ENCODE measurements around the gene COA3. TPM values are rescaled to one million over a fixed set of nuclear protein-coding genes. Genes with fewer than 3 reads are reported as not detected.
"Not testable (repeated sequence)": the region's sequence is repeated elsewhere in the genome, so short reads cannot be mapped to it uniquely, and the experiment has no call there.

The COA3 gene
- total RNA-seq, 2 experiments from 2014 or later: 42.0 to 42.2 TPM

DNA sequence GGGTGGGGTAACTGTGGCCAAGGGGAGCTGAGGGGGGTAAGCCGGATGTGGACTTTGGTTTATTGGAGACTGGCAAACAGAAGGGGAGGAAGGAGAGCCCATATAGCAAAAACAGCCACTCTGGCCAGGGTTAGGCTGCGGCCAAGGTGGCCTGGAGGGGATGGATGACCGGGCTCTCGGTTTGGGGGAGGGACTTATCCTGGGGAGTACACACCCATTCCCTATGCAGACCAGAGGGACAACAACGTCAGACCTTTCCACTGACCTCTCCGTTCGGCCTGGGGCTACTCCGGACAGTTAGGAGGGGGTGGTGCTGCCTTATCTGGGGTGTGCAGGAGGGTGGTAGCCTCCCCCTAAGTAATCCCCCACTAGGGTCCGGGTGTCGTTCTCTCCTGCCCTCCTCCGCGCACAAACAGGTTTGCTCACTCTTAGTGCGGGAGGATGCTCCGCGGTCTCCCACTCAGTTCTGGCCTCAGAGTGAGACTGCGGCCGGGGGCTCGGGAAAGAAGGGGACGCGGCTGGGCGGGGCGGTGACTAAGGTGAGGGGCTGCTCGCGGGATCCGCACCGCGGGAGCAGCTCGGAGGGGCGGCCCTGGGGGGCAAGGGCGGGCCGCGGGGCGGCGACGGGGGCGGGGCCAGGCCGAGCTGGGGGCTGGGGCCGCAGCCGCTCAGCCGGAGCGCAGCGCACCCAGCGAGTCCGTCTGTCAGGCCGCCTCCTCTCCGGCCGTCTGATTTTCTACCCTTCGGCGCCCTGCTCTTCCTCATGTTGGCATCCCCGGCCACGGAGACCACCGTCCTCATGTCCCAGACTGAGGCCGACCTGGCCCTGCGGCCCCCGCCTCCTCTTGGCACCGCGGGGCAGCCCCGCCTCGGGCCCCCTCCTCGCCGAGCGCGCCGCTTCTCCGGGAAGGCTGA, 18.3 kb downstream of the COA3 start, which contains the start of gene WNK4:
Gene WNK4 (plus strand): TSS at position 675 of the 915 bp plus-strand sequence. CDS start 89 bp downstream, at position 764.
- Mint-ChIP-seq H3K9me3 (no peaks in the 10 kb centered on the region), H3K27me3 (peaks cover 55% of the 10 kb centered on the region), H3K36me3 (peaks cover 19% of the 10 kb centered on the region), H3K4me3 (peak within 1 kb of the TSS; percentile 26), H3K27ac (no peak within 1 kb of the TSS), H3K4me1 (peaks cover 25% of the 10 kb centered on the region)
- peak; percentile 36 for DNase-seq

DNA sequence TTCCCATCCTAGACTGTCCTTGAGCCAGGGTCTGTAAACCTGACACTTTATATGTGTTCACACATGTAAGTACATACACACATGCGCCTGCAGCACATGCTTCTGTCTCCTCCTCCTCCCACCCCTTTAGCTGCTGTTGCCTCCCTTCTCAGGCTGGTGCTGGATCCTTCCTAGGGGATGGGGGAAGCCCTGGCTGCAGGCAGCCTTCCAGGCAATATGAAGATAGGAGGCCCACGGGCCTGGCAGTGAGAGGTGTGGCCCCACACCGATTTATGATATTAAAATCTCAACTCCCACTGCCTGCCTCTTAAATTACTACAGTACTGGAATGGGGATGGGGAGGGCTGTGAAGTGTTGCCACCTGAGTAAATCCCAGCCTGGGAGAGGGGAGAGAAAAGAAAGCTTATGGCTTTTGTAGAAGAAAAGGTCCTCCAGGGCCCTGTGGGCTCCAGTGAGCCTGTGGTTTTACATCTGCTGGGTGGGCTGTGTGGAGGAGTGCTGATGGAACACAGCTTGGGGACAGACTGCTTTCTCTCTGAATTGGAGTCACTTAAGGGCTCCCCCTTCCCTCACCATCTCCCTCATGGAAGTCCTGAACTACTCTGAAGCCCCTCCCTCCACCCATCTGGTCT, 19.1 kb downstream of the COA3 start:
- H3K27ac Mint-ChIP-seq: no peak overlapping the region
- peak overlapping the region; percentile 26 for H3K4me3 Mint-ChIP-seq
- no peaks in the 10 kb centered on the region for H3K9me3 Mint-ChIP-seq
- peaks cover 23% of the 10 kb centered on the region for H3K36me3 Mint-ChIP-seq
- peaks cover 47% of the 10 kb centered on the region for H3K27me3 Mint-ChIP-seq
- no peak for DNase-seq
- H3K4me1 Mint-ChIP-seq: peaks cover 21% of the 10 kb centered on the region

DNA sequence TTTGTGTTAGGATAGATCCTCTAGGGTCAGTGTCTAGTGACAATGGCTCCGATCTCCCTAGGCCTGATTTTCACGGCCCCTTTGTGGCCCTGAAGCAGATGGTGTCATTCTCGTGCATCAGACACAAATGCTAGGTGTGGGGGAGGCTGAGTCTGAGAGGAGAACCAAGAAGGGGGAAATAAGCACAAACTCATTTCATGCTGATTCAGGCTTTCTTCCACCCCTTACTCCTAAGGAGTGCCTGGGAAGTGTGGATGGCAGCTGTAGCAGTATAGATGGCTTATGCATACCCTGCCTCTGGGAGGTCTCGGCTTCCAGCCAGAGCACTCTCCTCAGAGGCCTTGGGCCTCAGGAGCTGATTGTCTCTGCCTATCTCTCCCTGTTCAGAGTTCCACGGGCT, 19.9 kb downstream of the COA3 start:
- no peak overlapping the region for H3K4me3 Mint-ChIP-seq
- H3K9me3 Mint-ChIP-seq: no peaks in the 10 kb centered on the region
- H3K4me1 Mint-ChIP-seq: peaks cover 24% of the 10 kb centered on the region
- no peak for DNase-seq
- H3K27ac Mint-ChIP-seq: no peak overlapping the region
- H3K27me3 Mint-ChIP-seq: peaks cover 39% of the 10 kb centered on the region
- peaks cover 29% of the 10 kb centered on the region for H3K36me3 Mint-ChIP-seq

DNA sequence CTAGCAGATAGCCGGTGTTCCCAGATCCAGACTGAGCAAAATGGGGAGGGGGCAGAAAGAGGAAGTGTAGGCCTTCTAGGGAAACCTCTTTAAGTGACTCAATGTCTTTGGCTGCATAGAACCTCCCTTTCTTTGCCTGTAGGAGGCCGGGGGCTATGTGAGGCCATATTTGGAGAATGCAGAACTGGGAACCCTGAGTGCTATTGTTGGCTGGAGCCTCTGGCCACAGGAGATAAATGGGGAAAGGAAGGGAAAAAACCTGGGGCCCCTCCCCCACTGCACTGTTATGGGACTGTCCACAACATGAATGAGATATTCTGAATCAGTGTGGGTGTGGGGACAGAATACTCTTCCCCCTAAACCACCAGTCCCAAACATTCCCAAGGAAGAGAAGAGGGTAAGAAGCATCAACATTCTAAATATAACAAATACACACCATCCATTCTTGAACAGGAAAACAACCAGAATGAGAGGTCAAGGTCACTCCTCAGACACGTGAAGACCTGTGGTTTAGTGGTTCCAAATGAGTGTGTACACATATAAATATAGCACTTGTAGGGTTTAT, 22.9 kb downstream of the COA3 start:
- H3K27ac Mint-ChIP-seq: no peak overlapping the region
- H3K4me1 Mint-ChIP-seq: peaks cover 21% of the 10 kb centered on the region
- DNase-seq: no peak
- H3K36me3 Mint-ChIP-seq: peaks cover 32% of the 10 kb centered on the region
- H3K9me3 Mint-ChIP-seq: no peaks in the 10 kb centered on the region
- no peak overlapping the region for H3K4me3 Mint-ChIP-seq
- peaks cover 10% of the 10 kb centered on the region for H3K27me3 Mint-ChIP-seq

DNA sequence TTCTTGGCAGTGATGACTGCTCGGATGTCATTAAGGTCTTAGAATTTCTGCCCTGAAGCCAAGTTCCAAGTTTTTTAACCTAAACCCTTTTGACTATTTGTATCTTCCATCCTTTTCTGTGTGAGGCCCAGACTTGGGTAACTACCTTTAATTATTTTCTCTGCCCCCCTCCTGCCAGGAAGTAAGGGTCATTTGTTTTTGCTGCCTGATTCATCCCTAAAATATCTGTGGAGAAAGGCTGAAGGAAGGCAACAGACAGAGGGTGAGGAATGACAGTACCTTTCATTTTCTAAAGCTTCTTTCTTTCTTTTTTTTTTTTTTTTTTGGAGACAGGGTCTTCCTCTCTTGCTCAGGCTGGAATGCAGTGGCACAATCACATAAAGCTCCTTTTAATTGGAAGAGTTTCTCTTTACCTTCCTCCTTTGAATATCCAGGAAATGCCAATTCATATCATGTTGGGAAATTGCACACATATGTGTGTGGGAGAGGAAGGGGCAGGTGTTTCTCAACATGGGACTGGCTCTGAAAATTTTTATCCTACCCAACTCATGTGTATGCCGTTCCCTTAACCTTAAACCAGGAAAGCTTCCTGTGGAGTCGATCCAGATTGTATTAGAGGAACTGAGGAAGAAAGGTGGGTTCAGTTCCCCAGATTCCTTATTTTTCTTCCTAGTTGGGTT, 24.3 kb downstream of the COA3 start:
- DNase-seq: no peak
- H3K27me3 Mint-ChIP-seq: no peaks in the 10 kb centered on the region
- H3K27ac Mint-ChIP-seq: peak overlapping the region; percentile 93
- H3K4me3 Mint-ChIP-seq: peak overlapping the region; percentile 99
- H3K4me1 Mint-ChIP-seq: peaks cover 16% of the 10 kb centered on the region
- peaks cover 25% of the 10 kb centered on the region for H3K36me3 Mint-ChIP-seq
- no peaks in the 10 kb centered on the region for H3K9me3 Mint-ChIP-seq

DNA sequence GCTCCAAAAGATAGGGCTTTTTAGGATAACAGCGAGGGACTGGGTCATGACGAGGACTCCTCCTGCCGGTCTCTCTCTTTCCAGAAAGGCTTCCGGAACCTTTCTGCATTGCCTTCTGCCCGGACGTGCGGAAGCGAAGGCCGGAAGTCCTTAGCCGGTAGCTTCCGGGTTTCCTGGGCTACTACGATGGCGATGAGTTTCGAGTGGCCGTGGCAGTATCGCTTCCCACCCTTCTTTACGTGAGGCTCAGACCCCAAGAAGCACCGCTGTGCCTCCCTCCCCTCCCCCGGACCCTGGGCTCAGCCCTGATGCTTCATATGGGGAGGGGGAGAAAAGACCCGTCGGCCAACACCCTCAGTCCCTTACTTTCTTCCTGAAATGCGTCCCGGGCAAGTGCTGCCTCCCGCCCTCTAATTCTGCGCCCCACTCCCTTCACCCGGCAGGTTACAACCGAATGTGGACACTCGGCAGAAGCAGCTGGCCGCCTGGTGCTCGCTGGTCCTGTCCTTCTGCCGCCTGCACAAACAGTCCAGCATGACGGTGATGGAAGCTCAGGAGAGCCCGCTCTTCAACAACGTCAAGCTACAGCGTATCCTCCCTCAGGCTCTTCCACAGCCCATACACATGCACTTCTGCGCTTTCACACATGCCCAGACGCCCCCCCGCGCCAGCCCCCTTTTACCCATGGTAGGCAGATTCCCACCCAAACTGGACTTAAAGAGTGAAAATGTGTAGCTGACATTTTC, 25.0 kb downstream of the COA3 start, which contains the start of gene VPS25:
Gene VPS25 (plus strand): TSS at position 160 of the 746 bp plus-strand sequence. CDS start 27 bp downstream, at position 187.
- peak within 1 kb of the TSS; percentile 99 for H3K4me3 Mint-ChIP-seq
- H3K27me3 Mint-ChIP-seq: no peaks in the 10 kb centered on the region
- H3K27ac Mint-ChIP-seq: peak within 1 kb of the TSS; percentile 93
- H3K4me1 Mint-ChIP-seq: peaks cover 16% of the 10 kb centered on the region
- peak; percentile 77 for DNase-seq
- H3K9me3 Mint-ChIP-seq: no peaks in the 10 kb centered on the region
- peaks cover 24% of the 10 kb centered on the region for H3K36me3 Mint-ChIP-seq

DNA sequence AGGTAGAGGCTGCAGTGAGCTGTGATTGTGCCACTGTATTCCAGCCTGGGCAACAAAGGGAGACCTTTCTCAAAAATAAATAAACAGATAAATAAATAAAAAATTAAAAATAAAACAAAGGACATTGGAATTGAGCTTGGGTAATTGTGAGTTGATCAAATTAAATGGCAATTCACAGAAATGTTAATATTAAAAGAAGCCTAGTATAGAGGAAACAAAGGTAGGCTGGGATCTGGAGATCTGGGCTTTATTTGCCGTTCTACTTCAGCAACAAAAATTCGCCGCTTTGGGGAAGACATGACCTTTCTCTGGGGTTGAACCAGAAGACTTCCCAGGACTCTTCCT, 25.6 kb downstream of the COA3 start:
- no peak for DNase-seq

DNA sequence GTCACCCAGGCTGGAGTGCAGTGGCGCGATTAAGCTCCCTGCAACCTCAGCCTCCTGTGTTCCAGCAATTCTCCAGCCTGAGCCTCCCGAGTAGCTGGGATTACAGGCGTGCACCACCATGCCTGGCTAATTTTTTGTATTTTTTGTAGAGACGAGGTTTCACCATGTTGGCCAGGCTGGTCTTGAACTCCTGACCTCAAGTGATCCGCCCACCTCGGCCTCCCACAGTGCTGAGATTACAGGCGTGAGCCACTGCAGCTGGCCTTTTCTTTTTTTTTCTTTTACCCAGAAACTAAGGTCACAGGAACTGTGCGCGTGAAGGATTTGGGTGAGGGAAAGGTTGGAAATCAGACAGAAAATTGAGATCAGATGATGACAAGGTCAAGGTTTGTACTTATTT, 28.5 kb downstream of the COA3 start:
- not testable (repeated sequence) for H3K27ac Mint-ChIP-seq, DNase-seq, H3K9me3 Mint-ChIP-seq, H3K4me3 Mint-ChIP-seq
- Mint-ChIP-seq H3K4me1 (peaks cover 16% of the 10 kb centered on the region), H3K36me3 (peaks cover 11% of the 10 kb centered on the region), H3K27me3 (peaks cover 11% of the 10 kb centered on the region)

More for the DNA sequence above, 25.6 kb downstream of the COA3 start:
- Mint-ChIP-seq H3K4me3 (peak overlapping the region; percentile 99), H3K27me3 (no peaks in the 10 kb centered on the region), H3K9me3 (no peaks in the 10 kb centered on the region), H3K36me3 (peaks cover 24% of the 10 kb centered on the region), H3K27ac (peak overlapping the region; percentile 93), H3K4me1 (peaks cover 16% of the 10 kb centered on the region)

DNA sequence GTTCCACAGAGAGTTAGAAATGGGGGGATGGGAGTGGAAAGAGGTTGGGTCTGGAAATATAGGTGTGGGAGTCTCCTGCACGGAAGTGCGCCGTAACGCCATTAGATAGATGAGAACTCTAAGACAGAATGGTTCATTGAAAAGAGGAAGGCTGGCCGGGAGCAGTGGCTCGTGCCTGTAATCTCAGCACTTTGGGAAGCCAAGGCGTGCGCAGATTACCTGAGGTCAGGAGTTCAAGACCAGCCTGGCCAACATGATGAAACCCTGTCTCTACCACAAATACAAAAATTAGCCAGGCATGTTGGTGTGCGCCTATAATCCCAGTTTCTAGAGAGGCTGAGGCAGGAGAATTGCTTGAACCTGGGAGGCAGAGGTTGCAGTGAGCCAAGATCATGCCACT, 30.5 kb downstream of the COA3 start:
- H3K9me3 Mint-ChIP-seq, H3K27ac Mint-ChIP-seq, H3K4me3 Mint-ChIP-seq, DNase-seq, H3K36me3 Mint-ChIP-seq, H3K4me1 Mint-ChIP-seq: not testable (repeated sequence)
- peaks cover 24% of the 10 kb centered on the region for H3K27me3 Mint-ChIP-seq

DNA sequence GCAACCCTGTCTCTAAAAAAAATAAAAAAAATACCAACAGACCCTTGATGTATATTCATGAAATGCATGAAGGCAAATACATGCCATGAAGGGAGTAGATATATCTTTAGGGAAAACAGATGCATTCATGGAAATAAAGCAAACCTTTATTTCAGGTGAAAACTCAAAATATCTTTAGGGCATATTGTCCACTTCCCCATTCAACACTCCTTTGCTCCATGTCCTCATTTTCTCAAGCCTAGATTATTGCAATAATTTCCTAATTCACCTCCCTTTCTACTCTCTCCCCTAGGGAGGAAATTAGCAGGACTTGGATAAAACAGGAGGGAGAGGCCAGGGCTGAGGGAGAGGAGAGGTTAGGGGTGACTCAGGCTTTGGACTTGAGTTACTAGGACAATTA, 31.0 kb downstream of the COA3 start:
- DNase-seq: no peak
- peaks cover 5% of the 10 kb centered on the region for H3K4me1 Mint-ChIP-seq
- H3K27me3 Mint-ChIP-seq: peaks cover 28% of the 10 kb centered on the region
- H3K27ac Mint-ChIP-seq: no peak overlapping the region
- no peaks in the 10 kb centered on the region for H3K9me3 Mint-ChIP-seq
- peaks cover 3% of the 10 kb centered on the region for H3K36me3 Mint-ChIP-seq
- H3K4me3 Mint-ChIP-seq: no peak overlapping the region

DNA sequence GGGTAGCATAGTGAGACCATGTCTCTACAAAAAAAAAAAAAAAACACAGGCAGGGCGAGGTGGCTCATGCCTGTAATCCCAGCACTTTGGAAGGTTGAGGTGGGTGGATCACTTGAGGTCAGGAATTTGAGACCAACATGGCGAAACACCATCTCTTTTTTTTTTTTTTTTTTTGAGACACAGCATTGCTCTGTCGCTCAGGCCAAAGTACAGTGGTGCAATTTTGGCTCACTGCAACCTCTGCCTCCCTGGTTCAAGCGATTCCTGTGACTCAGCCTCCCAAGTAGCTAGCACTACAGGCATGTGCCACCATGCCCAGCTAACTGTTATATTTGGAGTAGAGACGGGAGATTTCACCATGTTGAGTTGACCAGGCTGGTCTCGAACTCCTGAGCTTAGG, 32.4 kb downstream of the COA3 start:
- Mint-ChIP-seq H3K36me3 (no peaks in the 10 kb centered on the region), H3K27me3 (peaks cover 42% of the 10 kb centered on the region), H3K4me1 (peaks cover 1% of the 10 kb centered on the region)

DNA sequence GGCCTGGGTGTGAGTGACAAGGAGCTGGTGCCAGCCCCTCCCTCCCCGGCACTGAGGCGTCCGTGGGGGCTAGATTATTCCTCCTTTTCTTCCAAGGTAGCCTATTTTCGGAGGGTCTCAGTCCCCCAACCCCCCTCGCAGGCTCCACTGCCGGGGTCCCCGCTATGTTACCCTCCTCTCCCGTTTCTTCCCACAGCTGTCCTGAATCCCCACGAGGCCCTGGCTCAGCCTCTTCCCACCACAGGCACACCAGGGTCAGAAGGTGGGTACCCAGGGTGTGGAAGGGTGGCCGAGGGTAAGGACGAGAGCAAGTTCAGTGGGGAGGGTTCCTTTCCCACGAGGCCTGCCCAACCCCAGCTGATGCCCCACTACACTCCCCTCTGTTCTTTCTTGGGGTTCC, 36.9 kb downstream of the COA3 start:
- peak overlapping the region; percentile 29 for H3K4me3 Mint-ChIP-seq
- peaks cover 70% of the 10 kb centered on the region for H3K27me3 Mint-ChIP-seq

More for the DNA sequence above, 32.4 kb downstream of the COA3 start:
- no peak overlapping the region for H3K27ac Mint-ChIP-seq
- H3K9me3 Mint-ChIP-seq: no peaks in the 10 kb centered on the region
- no peak overlapping the region for H3K4me3 Mint-ChIP-seq
- no peak for DNase-seq

DNA sequence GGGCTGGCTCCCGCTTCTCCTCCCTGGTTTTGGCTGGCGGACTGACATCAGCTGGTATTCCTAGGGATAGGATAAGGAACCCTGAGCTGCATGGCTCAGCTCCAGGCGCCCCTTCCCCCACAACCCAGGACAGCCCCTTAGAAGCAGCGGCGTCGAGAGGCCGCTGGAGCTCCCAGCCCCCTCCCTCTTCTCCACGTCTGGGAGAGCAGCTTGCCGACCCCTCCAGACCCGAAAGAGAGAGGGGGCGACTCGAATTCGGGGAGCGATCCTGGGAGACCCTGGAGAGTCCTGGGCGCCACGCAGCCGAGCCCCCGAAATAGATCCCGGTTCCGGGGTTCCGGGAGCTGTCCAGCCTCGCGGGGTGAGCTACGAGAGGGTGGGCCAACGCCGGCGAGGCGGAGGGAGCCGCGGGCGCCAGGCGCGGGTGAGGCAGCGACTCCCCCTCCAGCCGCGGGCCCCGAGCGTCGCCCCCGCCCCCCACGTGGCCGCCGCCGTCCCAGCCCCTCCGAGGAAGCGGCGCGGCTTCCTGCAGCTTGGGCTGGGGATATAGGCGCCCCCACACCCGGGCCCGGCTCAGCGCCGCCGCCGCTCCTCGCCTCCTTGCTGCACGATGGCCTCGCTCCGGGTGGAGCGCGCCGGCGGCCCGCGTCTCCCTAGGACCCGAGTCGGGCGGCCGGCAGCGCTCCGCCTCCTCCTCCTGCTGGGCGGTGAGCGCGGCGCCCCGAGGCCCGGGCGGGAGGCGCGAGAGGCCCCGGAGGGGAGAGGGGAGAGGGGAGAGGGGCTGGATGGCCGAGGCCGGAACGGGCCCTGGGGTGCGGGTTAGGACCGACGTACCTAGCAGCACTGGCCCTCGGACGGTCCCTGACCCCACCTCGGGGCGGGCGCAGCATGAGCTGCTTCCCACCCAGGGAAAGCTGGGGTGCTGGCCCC, 37.6 kb downstream of the COA3 start, which contains the start of gene RAMP2:
Gene RAMP2 (plus strand): TSS at position 576 of the 930 bp plus-strand sequence. CDS start 35 bp downstream, at position 611.
- Mint-ChIP-seq H3K27ac (no peak within 1 kb of the TSS), H3K36me3 (no peaks in the 10 kb centered on the region), H3K4me1 (peaks cover 6% of the 10 kb centered on the region), H3K27me3 (peaks cover 76% of the 10 kb centered on the region), H3K9me3 (no peaks in the 10 kb centered on the region), H3K4me3 (peak within 1 kb of the TSS; percentile 41)
- peak; percentile 32 for DNase-seq

More for the DNA sequence above, 36.9 kb downstream of the COA3 start:
- H3K4me1 Mint-ChIP-seq: peaks cover 6% of the 10 kb centered on the region
- no peaks in the 10 kb centered on the region for H3K9me3 Mint-ChIP-seq
- DNase-seq: no peak
- no peak overlapping the region for H3K27ac Mint-ChIP-seq
- no peaks in the 10 kb centered on the region for H3K36me3 Mint-ChIP-seq

Data from activated naive CD8-positive, alpha-beta T cell treated with anti-CD3 and anti-CD28 coated beads for 36 hours (primary cell).